Sciatic nerve (tissue), 2 donors: ENCODE measurements around the gene TMCC3. TPM values are rescaled to one million over a fixed set of nuclear protein-coding genes. Genes with fewer than 3 reads are reported as not detected.

Experiments used
- ATAC-seq: fragments of 200-7000 bp; cut with Tn5 transposase; one replicate; pipeline ENCODE4 v1.9.1; 2020; ENCODE audit warnings: mild to moderate bottlenecking, moderate library complexity
- DNase-seq: peaks from one replicate; pipeline ENCODE4 v3.0.0-alpha.2; 2020; ENCODE audit warnings: low spot score
- intact Hi-C: fragments of 100-400 bp; cut with DNase I; formaldehyde crosslinking; loops from one replicate; pipeline ENCODE4 v1.14.2; 2022
- total RNA-seq: library from RNA; stranded (reverse); fragmentation: NEBNext Ultra II Directional; extraction: Animal tissue kit (Norgen Biotek cat#: 25700); gene quantifications from one replicate; pipeline ENCODE4 v1.2.1, GENCODE V29; 2021
- donor health status: DM: no; HTN: no; CAD: no.
- donor health status: DM: no; HTN: no; CAD: no.

TMCC3 gene
- total RNA-seq, 1 donor from 2014 or later = 24.9 TPM

GRCh38 chr12:94676031-94676641 lies 25.8 kb upstream of the TMCC3 start:
- ATAC-seq = peak; percentile 67
- DNase-seq = no peak
- intact Hi-C loops = no loop called here

- ATAC-seq = peak; percentile 81
- peak; percentile 64 for DNase-seq
- intact Hi-C loops = no loop called here
Measured at GRCh38 chr12:94674835-94675234, 24.5 kb upstream of the TMCC3 start.

GRCh38 chr12:94674051-94674451 lies 23.7 kb upstream of the TMCC3 start:
- no peak for ATAC-seq

GRCh38 chr12:94673496-94673895 lies 23.1 kb upstream of the TMCC3 start:
- intact Hi-C loops = no loop called here
- DNase-seq = no peak
- ATAC-seq = no peak

More at GRCh38 chr12:94674051-94674451, 23.7 kb upstream of the TMCC3 start:
- intact Hi-C loops = no loop called here
- no peak for DNase-seq

GRCh38 chr12:94671917-94672316 lies 21.6 kb upstream of the TMCC3 start:
- no peak for DNase-seq
- no peak for ATAC-seq
- intact Hi-C loops = no loop called here

- intact Hi-C loops = no loop called here
- ATAC-seq (no peak), DNase-seq (no peak)
Measured at GRCh38 chr12:94670898-94671297, 20.5 kb upstream of the TMCC3 start.

GRCh38 chr12:94670075-94670474 lies 19.7 kb upstream of the TMCC3 start:
- ATAC-seq = no peak
- no peak for DNase-seq
- intact Hi-C loops = no loop called here

- DNase-seq (no peak), ATAC-seq (no peak)
- intact Hi-C loops = no loop called here
Measured at GRCh38 chr12:94667031-94667540, 16.7 kb upstream of the TMCC3 start.

- no peak for ATAC-seq
- DNase-seq = no peak
- intact Hi-C loops = no loop called here
Measured at GRCh38 chr12:94666158-94666557, 15.8 kb upstream of the TMCC3 start.

- DNase-seq = no peak
- peak; percentile 69 for ATAC-seq
- intact Hi-C loops = no loop called here
Measured at GRCh38 chr12:94663702-94664101, 13.3 kb upstream of the TMCC3 start.

GRCh38 chr12:94663071-94663470 lies 12.7 kb upstream of the TMCC3 start:
- intact Hi-C loops = no loop called here
- DNase-seq (no peak), ATAC-seq (no peak)

GRCh38 chr12:94660436-94660835 lies 10.1 kb upstream of the TMCC3 start:
- intact Hi-C loops = no loop called here
- ATAC-seq (no peak), DNase-seq (no peak)

GRCh38 chr12:94659346-94659930 lies 9.1 kb upstream of the TMCC3 start:
- intact Hi-C loops = no loop called here
- DNase-seq = no peak
- no peak for ATAC-seq

GRCh38 chr12:94658931-94659330 lies 8.6 kb upstream of the TMCC3 start:
- DNase-seq = no peak
- intact Hi-C loops = no loop called here
- ATAC-seq = no peak

GRCh38 chr12:94656556-94656955 lies 6.2 kb upstream of the TMCC3 start:
- intact Hi-C loops = no loop called here
- ATAC-seq (no peak), DNase-seq (no peak)

GRCh38 chr12:94649349-94650142 lies 811 bp downstream of the TMCC3 start:
- ATAC-seq (peak; percentile 59), DNase-seq (peak; percentile 77)
- intact Hi-C loops = no loop called here

GRCh38 chr12:94648578-94648977 lies 1.8 kb downstream of the TMCC3 start:
- intact Hi-C loops = no loop called here
- no peak for ATAC-seq
- no peak for DNase-seq

- intact Hi-C loops = no loop called here
- peak; percentile 75 for ATAC-seq
Measured at GRCh38 chr12:94644141-94644979, 6.0 kb downstream of the TMCC3 start.

GRCh38 chr12:94643606-94644005 lies 6.8 kb downstream of the TMCC3 start:
- peak; percentile 33 for ATAC-seq
- intact Hi-C loops = no loop called here
- DNase-seq = no peak

More at GRCh38 chr12:94644141-94644979, 6.0 kb downstream of the TMCC3 start:
- no peak for DNase-seq
